GM18909 (cell line): Measurements from ENCODE around the gene FAM89A.
"Not testable (repeated sequence)": the region's sequence is repeated elsewhere in the genome, so short reads cannot be mapped to it uniquely, and the experiment has no call there.

Source experiments
- ATAC-seq: cut with Tn5 transposase; IDR thresholded peaks from one replicate; pipeline ENCODE4 v1.9.1; 2021; ENCODE audit warnings: mild to moderate bottlenecking; ENCODE audit not compliant: unreplicated experiment, poor library complexity

Gene FAM89A

GRCh38 chr1:231037585-231038517, 2.2 kb downstream of the FAM89A start:
- ATAC-seq = no peak

- no peak for ATAC-seq
Measured at GRCh38 chr1:231036416-231036815, 3.6 kb downstream of the FAM89A start.

- no peak for ATAC-seq
Measured at GRCh38 chr1:231035799-231036198, 4.3 kb downstream of the FAM89A start.

- ATAC-seq = no peak
Measured at GRCh38 chr1:231032963-231033362, 7.1 kb downstream of the FAM89A start.

GRCh38 chr1:231029841-231030240, 10.2 kb downstream of the FAM89A start:
- no peak for ATAC-seq

- not testable (repeated sequence) for ATAC-seq
Measured at GRCh38 chr1:231029247-231029646, 10.8 kb downstream of the FAM89A start.

- no peak for ATAC-seq
Measured at GRCh38 chr1:231028682-231029081, 11.4 kb downstream of the FAM89A start.

GRCh38 chr1:231027971-231028370, 12.1 kb downstream of the FAM89A start:
- ATAC-seq = no peak

- no peak for ATAC-seq
Measured at GRCh38 chr1:231027136-231027925, 12.7 kb downstream of the FAM89A start.

- ATAC-seq = no peak
Measured at GRCh38 chr1:231026576-231026975, 13.5 kb downstream of the FAM89A start.

GRCh38 chr1:231023150-231023549, 16.9 kb downstream of the FAM89A start:
- no peak for ATAC-seq

GRCh38 chr1:231022543-231022942, 17.5 kb downstream of the FAM89A start:
- not testable (repeated sequence) for ATAC-seq

- ATAC-seq = no peak
Measured at GRCh38 chr1:231021540-231022031, 18.5 kb downstream of the FAM89A start.

- ATAC-seq = no peak
Measured at GRCh38 chr1:231020816-231021215, 19.2 kb downstream of the FAM89A start.

- no peak for ATAC-seq
Measured at GRCh38 chr1:231020139-231020601, 19.9 kb downstream of the FAM89A start.

- no peak for ATAC-seq
Measured at GRCh38 chr1:231019711-231020110, 20.3 kb downstream of the FAM89A start.

- no peak for ATAC-seq
Measured at GRCh38 chr1:231016966-231017365, 23.1 kb downstream of the FAM89A start.

GRCh38 chr1:231016234-231016633, 23.8 kb downstream of the FAM89A start:
- ATAC-seq = no peak

GRCh38 chr1:231013391-231014015, 26.6 kb downstream of the FAM89A start:
- ATAC-seq = no peak

- no peak for ATAC-seq
Measured at GRCh38 chr1:231011963-231012362, 28.1 kb downstream of the FAM89A start.
